ENCODE results near the gene ABLIM3.
A peak's percentile ranks its signal among the peaks of the same experiment; 100 is the strongest.

The ABLIM3 gene

GRCh38 chr5:149202910-149203451 lies 61.7 kb downstream of the ABLIM3 start:
- H3K36me3 ChIP-seq (replicated peaks): peaks cover 7% of the 10 kb centered on the region
- no peak overlapping the region for H3K4me3 ChIP-seq (ENCODE audit: low read depth, low read length)
- no peak for DNase-seq
- no peaks in the 10 kb centered on the region for H3K27me3 ChIP-seq (replicated peaks)
- no peak for TF ChIP-seq CTCF (IDR thresholded peaks at IDR 0.05; ENCODE audit: low read depth, low read length, missing control alignments)
- in situ Hi-C loops (cut with HindIII; ENCODE audit: low pct_ligation_motif_present, low sequenced_read_pairs): no loop called here
- no peak overlapping the region for H3K27ac ChIP-seq

- in situ Hi-C loops (cut with HindIII; ENCODE audit: low pct_ligation_motif_present, low sequenced_read_pairs): no loop called here
- DNase-seq: peak; percentile 47
- TF ChIP-seq CTCF (IDR thresholded peaks at IDR 0.05; ENCODE audit: low read depth, low read length, missing control alignments): no peak
- H3K36me3 ChIP-seq (replicated peaks): peaks cover 7% of the 10 kb centered on the region
- H3K27ac ChIP-seq: peak overlapping the region; percentile 27
- no peaks in the 10 kb centered on the region for H3K27me3 ChIP-seq (replicated peaks)
- H3K4me3 ChIP-seq (ENCODE audit: low read depth, low read length): no peak overlapping the region
These were observed 62.7 kb downstream of the ABLIM3 start for GRCh38 chr5:149203921-149204441.

- in situ Hi-C loops (cut with HindIII; ENCODE audit: low pct_ligation_motif_present, low sequenced_read_pairs): no loop called here
- no peak for TF ChIP-seq CTCF (IDR thresholded peaks at IDR 0.05; ENCODE audit: low read depth, low read length, missing control alignments)
- Histone ChIP-seq H3K27me3 (replicated peaks) (no peaks in the 10 kb centered on the region), H3K36me3 (replicated peaks) (peaks cover 7% of the 10 kb centered on the region), H3K27ac (peak overlapping the region; percentile 72), H3K4me3 (ENCODE audit: low read depth, low read length) (no peak overlapping the region)
- peak; percentile 54 for DNase-seq
These were observed 64.6 kb downstream of the ABLIM3 start for GRCh38 chr5:149205625-149206523.

- in situ Hi-C loops (cut with HindIII; ENCODE audit: low pct_ligation_motif_present, low sequenced_read_pairs): no loop called here
- no peak for DNase-seq
- no peak for TF ChIP-seq CTCF (IDR thresholded peaks at IDR 0.05; ENCODE audit: low read depth, low read length, missing control alignments)
- Histone ChIP-seq H3K36me3 (replicated peaks) (peaks cover 7% of the 10 kb centered on the region), H3K27ac (peak overlapping the region; percentile 72), H3K4me3 (ENCODE audit: low read depth, low read length) (no peak overlapping the region), H3K27me3 (replicated peaks) (no peaks in the 10 kb centered on the region)
These were observed 65.3 kb downstream of the ABLIM3 start for GRCh38 chr5:149206524-149207141.

- H3K27ac ChIP-seq: no peak overlapping the region
- in situ Hi-C loops (cut with HindIII; ENCODE audit: low pct_ligation_motif_present, low sequenced_read_pairs): no loop called here
- H3K4me3 ChIP-seq (ENCODE audit: low read depth, low read length): no peak overlapping the region
- DNase-seq: no peak
- no peaks in the 10 kb centered on the region for H3K27me3 ChIP-seq (replicated peaks)
- peaks cover 6% of the 10 kb centered on the region for H3K36me3 ChIP-seq (replicated peaks)
- no peak for TF ChIP-seq CTCF (IDR thresholded peaks at IDR 0.05; ENCODE audit: low read depth, low read length, missing control alignments)
These were observed 66.5 kb downstream of the ABLIM3 start for GRCh38 chr5:149207831-149208230.
